Measurements from ENCODE around the gene PBRM1.
A peak's percentile ranks its signal among the peaks of the same experiment; 100 is the strongest.

The PBRM1 gene

GRCh38 chr3:52563984-52564383 is 121.7 kb downstream of the PBRM1 start:
- no peak for DNase-seq

- DNase-seq = no peak
Observed at GRCh38 chr3:52561028-52561747, 124.5 kb downstream of the PBRM1 start.

- no peak for DNase-seq
Observed at GRCh38 chr3:52558436-52558835, 127.3 kb downstream of the PBRM1 start.

DNA sequence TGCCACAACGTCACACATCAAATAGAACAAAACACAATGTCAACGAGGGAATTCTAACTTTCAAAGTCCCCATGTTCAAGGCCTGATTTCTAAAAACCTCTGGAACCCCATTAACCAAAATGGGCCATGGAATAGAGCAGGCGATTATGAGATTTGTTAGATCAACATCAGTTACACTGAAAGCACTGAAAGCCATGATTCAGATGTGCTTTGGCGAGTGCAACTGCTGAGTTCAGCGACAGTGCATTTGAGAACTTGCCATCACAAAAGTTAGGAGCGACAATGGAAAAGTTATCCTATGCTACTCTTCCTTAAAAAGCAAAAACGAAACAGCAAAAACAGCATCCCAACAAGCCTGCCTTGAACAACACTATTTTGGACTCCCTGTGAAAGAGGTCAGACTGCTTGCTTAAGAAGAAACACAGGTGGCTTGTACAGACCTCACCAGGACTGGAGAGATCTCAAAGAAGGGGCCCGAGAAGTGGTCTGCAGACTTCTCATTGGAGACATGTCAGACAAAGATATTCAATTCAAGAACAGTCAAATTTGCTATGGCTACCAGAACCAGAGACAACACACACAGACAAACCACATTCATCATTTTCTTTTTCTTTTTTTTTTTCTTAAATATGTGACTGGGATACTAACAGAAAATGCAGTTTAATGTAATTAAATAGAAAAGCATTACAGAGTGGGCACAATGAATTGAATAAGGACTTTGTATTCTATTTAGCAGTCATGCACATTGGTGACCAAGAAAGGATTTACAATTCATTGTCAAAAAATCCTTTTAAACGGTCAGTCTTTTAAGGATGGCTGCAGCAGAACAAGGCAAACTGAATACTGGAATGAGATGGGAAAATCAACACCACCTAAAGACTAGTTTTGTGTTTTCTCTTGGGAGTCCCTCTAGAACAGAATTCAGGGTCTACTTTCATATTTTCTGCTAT is 128.4 kb downstream of the PBRM1 start:
- DNase-seq = no peak

- no peak for DNase-seq
Observed at GRCh38 chr3:52555056-52555455, 130.7 kb downstream of the PBRM1 start.

DNA sequence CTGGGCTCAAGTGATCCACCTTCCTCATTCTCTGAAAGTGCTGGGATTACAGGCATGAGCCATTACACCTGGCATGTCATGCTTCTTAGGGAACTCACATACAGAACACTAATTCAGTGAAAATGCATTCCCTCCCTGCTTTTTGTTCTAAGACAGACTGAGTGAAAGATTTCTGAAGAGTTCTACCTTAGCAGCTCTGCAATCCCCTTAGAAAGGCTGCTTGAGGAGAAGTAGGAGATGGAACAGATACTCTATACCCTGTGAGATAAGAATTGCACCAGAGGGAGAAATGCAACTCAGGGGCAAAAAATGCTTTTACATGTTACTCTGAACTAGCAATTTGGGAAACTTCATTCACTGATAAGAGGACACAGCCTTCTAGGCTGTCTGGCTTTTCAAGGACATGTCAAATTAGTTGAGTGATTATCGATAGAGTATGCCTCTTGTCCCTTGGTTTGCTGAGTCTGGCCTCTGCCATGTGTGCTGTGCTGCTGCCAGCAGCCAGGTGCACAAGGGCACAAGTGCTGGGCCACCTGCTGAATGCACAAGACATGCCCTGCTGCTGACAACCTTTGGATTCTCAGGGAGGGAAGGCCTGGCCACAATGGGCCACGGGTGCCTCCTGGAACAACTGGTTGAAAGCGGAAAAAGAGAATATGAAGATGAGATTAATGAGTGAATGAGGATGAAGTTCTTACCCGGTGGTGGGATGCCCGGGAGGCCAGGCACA is 131.5 kb downstream of the PBRM1 start:
- no peak for DNase-seq

DNA sequence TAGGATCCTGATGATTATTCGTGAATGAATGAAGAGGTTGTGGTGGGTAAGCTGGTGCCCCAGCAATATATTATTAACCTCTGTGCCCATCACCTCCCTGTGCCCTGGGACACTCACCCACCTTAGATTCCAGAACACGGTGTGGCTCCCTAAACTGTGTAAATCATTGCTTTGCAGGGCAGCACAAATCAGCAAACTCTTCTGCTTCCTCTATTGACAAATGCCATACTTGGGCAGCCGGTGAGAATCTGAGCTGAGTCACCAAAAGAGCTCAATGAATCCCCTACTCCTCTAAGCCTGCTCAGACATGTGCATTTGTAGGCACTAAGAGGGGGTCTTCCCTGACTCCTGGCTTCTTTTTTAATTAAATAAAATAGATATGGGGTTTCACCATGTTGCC is 133.6 kb downstream of the PBRM1 start:
- DNase-seq = no peak

DNA sequence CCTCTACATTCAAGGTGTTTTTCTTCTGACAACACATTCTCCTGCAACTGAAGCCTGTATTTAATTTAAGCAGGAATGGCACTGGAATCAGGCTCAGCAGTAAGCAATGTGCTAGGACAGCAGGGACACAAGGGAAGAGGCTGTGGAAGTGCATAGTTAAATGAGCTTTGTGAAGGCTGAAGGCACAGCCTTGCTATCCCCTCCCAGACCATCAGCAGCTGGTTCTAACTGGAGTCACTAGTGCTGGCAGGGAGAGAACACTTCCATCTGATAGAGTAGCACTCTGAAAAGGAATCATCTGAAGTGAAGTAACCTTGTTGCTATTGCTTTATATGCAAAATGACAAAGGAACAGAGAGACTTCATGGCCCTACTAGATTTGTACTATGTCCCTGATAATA is 134.6 kb downstream of the PBRM1 start:
- no peak for DNase-seq

DNA sequence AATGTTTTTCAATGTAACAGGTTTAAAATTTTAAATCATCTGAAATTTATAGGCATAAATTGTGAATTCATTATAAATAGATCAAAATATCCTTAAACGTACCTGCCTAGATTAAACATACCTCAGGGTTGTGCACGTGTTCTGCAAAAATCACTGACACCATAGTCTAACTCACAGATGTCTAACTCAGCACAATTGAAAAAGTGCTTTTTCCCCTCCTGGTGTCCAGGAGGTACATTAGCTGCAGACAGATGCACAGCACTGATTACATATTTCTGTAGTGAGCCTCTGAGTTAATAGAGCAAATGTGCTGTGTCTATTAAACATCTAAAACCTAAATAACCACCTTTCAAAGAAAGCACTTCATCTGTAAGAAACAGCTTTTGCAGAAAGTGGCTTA is 138.6 kb downstream of the PBRM1 start:
- DNase-seq = no peak

GRCh38 chr3:52546111-52546901 is 139.4 kb downstream of the PBRM1 start:
- DNase-seq = no peak

GRCh38 chr3:52544937-52545336 is 140.8 kb downstream of the PBRM1 start:
- DNase-seq = no peak

- DNase-seq = no peak
Observed at GRCh38 chr3:52541050-52541449, 144.7 kb downstream of the PBRM1 start.

GRCh38 chr3:52539010-52539653 is 146.6 kb downstream of the PBRM1 start:
- no peak for DNase-seq

GRCh38 chr3:52537726-52538421 is 147.8 kb downstream of the PBRM1 start:
- DNase-seq = no peak

GRCh38 chr3:52537165-52537620 is 148.5 kb downstream of the PBRM1 start:
- no peak for DNase-seq

GRCh38 chr3:52536369-52537164 is 149.1 kb downstream of the PBRM1 start, which contains the start of gene UQCC5:
TSS of gene UQCC5 (plus strand) at chr3:52536605. CDS start at chr3:52536756, 151 bp downstream.
- DNase-seq = peak; percentile 94

DNA sequence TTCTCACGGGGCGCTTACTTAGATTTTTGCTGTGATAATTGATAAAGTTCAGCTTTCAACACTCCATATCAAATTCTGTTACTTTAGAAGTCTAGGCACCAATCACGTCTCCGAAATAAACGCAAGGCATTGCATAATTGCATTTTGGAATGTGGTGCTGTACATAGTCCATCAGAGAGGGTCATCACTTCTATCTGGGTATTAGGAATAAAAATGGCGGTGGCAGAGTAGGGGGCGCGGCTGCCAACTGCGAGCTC is 149.7 kb downstream of the PBRM1 start:
- no peak for DNase-seq

DNA sequence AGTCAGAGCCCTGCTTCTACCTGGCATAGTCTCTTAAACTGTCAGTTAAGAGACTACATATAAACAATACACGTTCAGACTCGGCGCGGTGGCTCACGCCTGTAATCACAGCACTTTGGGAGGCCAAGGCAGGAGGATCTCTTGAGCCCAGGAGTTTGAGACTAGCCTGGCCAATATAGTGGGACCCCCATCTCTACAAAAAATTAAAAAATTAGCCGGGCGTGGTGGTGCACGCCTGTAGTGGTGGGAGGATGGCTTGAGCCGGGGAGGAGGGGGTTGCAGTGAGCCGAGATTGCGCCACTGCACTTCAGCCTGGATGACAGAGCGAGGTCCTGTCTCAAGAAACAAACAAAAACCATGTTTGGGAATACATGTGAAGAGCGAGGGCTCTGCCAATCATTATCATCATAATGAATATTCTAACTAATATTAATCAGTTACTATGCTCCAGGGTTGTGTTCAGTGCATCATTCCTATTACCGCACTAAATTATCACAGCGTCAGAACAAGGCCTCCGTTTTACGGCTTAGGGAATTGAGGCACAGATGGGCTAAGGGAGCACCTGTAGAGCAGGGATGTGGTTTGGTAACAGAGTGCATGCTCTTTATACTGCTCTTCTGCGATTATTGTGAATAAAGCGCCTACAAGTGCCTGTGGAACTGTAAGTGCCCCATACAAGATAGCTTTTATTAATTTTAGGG is 150.2 kb downstream of the PBRM1 start:
- DNase-seq = no peak

DNA sequence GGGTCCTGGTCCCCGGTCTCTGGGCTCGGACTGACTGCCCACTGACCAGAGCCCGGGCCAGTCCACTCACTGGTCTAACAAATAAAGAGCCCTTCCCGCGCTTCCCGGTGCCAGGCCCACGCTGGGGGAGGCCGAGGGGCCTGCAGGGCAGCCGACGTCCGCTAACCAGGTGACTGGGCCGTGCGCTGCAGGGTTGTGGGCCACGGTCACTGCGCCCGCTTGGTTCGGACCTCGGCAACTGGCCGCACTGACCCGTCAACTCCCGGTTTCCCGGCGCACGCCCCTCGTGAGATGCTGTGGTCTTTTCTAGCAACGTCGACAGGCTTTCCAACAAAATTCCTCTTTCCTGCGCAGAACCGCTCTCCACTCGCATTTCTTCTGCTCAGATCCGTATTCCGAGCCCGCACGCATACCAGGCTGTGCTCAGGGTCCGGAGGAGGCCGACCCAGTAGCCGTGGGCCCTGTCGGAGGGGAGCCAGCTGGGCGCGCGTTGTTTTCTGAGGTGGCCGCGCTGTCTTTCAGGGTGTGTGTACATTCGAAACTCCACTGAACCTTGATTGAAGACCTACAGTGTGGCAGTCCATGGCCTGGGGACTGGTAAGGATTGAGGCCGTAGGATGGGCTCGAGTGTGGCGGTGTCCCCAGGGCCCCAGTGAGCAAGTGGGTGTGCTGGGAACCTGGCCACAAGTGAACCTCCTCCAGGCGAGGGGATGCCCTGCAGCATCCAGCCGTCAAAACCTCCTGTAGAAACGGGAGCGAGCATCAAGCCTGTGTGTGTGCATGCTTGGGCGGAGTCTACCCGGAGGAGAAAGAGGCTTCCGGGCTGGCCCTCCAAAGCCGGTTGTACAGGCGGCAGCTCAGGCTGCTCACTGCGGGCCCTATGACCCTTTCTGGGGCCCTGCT is 151.2 kb downstream of the PBRM1 start:
- peak; percentile 34 for DNase-seq

Data from COR-L47 (cell line).